NCI-H1105 (cell line): ENCODE data around the gene KCNK10.
A peak's percentile ranks its signal among the peaks of the same experiment; 100 is the strongest.

Experiments used
- DNase-seq: peaks from one replicate; lab custom pipeline; 2025; lab: John Stamatoyannopoulos, UW

Gene KCNK10

DNA sequence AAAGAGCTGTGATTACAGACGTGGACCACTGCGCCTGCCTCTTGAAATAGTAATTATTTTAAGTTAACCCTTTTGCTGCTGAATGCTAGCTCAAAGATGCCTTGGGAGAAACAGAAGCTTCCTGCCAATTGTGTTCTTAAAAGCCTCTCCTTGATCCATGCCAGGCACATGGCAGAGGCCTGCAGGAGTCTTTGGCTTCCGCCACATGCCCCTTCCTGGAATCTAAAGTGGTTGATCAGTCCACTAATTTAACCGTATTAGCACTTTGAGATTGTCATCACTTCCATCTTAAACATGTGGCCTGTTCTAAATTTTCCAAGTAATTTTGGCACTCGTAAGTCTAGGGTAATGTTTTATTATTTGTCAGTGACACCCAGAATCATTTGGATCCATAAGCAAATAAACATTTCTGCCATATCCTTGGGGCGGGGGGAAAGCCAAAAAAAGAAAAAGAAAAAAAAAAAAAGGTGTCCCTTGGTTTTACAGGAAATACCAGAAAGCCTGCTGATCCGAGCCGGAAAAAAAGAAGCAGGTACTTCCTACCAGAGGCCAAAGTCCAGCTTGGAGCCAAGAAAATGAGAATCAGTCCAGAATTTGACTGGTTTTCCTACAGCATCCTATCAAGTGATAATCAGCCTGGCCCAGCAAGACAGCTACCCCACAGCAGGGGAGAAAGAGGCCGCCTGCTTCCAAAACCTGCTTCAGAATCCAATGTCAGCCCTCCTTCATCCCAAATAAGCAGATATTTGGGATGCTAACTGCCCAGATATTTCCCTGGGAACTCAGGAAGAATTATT, 104.8 kb downstream of the KCNK10 start:
- no peak for DNase-seq

DNA sequence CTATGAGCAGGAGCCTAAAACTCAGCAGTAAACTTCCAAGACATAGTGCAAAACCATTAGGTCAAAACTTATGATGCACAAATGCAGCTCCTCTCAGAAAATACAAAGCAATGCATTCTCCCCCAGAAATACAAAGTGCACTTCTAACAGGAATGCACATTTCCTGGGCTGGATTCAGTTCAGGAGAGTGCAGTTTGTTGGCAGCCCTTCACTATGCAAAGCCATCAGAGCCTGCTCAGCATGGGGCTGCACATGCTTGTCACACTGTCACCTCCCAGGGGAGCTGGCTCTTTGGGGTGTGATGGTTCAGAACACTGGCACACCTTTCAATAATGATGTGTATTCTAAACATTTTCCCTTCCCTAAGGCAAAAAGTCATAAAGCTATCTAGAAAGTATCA, 110.4 kb downstream of the KCNK10 start:
- no peak for DNase-seq

- no peak for DNase-seq
Observed at GRCh38 chr14:88210426-88210825, 112.6 kb downstream of the KCNK10 start.

- no peak for DNase-seq
Observed at GRCh38 chr14:88209273-88209672, 113.8 kb downstream of the KCNK10 start.

- DNase-seq, result no peak
Observed at GRCh38 chr14:88208858-88209257, 114.2 kb downstream of the KCNK10 start.

- no peak for DNase-seq
Observed at GRCh38 chr14:88204221-88204620, 118.8 kb downstream of the KCNK10 start.

DNA sequence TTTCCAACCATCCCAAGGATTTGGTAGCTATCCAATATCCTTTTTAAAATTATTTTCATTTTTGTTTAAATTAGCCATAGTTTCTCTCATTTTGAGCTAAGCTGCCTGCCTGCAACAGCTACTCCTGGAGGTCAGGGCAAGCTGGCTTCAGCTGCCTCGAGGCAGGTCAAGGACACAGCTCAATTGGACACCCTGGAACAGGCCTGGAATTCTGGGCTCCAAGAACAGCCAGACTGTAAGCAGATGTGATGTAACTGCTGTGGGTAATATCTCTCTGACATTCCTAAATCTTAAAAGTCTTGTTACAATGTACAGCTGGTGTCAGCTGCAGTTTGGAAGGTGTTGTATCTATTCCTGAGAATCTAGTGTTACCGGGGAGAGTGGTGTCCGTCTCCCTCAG, 119.8 kb downstream of the KCNK10 start:
- no peak for DNase-seq

- no peak for DNase-seq
Observed at GRCh38 chr14:88202286-88202685, 120.8 kb downstream of the KCNK10 start.

GRCh38 chr14:88201851-88202250, 121.2 kb downstream of the KCNK10 start:
- DNase-seq, result no peak

DNA sequence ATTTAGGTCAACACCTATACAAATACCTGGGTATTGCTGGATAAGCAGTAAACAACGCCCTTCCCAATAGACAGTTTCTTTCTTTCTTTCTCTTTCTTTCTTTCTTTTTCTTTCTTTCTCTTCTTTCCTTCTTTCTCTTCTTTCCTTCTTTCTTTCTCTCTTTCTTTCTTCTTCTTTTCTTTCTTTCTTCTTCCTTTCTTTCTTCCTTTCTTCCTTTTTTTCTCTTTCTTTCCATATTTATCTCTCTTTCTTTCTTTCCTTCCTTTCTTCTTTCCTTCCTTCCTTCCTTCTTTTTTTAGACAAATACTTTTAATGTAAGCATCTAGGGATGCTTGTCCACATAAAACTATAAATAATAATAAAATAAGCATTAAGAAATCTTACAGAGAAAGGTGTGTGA, 123.2 kb downstream of the KCNK10 start:
- no peak for DNase-seq

DNA sequence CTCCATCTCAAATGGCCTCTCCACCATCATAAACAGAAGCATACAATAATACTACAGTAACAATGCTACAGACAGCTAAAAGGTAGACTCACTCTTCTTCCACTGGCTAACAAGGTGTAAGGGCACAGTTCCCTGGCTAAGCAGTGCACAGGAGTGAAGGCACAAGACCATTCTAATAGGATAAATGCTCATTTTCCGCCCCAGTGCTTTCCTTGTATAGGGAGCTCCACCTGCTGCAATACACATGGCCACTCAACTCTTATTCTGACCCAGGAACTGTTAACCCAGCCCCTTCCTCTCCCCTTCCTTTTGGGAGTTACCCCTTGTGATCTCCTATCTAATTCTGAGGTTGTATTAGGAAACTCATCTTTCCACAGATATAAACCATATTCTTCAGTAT, 124.6 kb downstream of the KCNK10 start:
- DNase-seq, result peak; percentile 52

GRCh38 chr14:88196925-88197324, 126.1 kb downstream of the KCNK10 start:
- no peak for DNase-seq

DNA sequence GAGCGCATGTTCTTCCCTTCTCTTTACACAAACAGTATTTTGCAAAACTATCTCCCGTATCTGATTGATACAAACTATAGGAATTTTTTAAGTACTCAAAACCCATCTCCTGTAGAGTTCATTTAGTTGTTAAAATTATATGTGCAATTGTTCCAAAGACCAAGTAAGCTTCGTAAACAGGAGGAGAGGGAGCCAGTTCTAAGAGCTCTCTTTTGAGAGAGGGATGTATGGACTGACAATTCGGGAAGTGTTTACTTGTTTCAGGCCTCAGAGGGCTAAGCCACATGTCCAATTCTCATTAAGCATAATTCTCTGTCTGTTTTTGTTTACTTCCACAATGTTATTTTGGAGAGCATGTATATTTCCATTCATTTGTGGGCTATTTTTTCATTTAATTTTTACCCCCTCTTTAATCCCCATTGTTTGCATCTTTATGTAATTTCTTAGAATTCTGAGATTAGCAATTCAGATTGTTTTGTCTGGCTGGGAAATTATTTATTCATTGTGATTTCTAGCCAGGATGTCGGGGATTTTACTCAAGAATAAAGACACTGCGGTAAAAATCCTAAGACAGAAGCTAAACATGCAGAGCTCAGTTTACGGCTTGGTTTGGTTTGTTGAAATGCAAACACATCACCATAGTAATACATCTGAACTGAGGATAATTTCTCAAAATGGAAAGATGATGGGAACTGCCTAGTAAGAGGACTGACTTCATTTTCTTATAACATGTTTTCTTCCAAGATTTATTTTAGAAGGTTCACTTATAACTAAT, 126.8 kb downstream of the KCNK10 start:
- no peak for DNase-seq

DNA sequence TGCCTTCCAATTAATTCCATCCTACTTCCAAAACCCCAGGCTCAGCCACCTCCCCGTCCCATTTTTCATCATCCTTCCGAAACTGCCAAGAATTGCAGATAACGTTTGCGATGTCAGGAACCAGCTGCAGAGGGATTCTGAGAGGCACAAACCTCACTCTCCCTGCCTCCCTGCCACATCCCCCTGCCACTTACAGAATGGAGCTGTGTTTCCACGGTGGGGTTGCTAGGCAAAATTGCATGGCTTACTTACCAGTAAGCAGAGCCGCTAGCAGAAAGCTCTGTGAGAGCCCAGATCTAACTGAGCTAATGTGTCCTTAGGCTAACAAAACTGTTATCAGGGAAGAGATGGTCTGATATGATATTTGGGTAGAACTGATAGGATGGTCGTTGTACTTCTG, 127.4 kb downstream of the KCNK10 start:
- no peak for DNase-seq

DNA sequence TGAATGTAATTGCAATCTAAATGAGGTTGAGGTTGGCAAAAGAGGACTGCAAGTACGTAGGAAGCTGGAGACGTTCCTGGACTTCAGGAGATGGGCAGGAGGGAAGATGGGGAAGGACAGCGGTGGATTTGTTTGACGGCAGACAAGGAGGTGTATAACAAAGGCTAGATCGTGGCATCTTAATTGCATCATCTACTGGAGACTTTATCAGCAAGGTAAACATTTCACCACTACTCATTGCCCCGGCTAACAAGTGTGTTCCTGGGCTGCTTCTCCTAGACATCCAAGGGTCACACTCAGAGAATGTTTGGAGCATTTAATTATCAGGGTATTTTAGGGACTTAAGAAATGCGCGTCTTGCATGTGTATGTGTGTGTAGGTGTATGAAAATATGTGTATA, 128.5 kb downstream of the KCNK10 start:
- no peak for DNase-seq

DNA sequence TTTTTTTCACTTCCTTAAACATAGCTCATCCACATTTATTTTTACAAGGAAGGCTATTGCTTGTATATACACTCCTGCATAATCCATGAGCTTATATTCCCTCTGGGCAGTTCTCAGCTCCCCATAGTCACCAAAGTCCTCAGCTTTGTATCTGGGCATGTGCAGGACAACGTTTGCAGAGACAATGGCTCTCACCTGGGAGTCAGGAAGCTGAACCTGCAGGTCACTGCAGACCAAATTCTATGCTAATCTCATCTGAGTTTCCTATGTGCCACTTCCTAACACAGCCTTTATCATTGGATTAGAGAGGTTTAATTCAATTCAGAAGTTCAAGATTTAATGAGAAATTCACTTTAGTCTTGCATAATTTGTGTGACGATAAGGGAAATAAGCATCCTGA, 131.5 kb downstream of the KCNK10 start:
- no peak for DNase-seq

GRCh38 chr14:88189417-88190191, 133.5 kb downstream of the KCNK10 start:
- DNase-seq, result peak; percentile 85

- DNase-seq, result peak; percentile 73
Observed at GRCh38 chr14:88188745-88189416, 134.2 kb downstream of the KCNK10 start.

DNA sequence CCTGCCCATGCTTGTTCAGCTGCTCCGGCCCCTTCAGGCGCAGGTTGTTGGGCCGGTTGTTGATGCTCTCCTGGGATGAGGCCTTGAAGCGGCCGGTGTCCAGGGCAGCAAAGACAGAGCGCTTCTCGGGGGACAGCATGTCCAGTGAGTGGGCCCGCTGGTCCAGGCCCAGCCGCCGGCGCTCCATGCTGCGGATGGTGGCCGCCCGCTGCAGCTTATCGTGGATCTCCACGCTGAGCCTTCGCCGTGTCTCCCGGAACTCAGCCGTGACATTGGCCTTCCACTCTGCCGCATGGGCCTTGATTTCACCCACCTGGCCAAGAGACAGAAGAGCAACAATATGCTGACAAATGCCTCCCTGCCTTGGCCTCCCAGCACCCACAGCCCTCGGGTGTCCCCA, 137.2 kb downstream of the KCNK10 start:
- no peak for DNase-seq

DNA sequence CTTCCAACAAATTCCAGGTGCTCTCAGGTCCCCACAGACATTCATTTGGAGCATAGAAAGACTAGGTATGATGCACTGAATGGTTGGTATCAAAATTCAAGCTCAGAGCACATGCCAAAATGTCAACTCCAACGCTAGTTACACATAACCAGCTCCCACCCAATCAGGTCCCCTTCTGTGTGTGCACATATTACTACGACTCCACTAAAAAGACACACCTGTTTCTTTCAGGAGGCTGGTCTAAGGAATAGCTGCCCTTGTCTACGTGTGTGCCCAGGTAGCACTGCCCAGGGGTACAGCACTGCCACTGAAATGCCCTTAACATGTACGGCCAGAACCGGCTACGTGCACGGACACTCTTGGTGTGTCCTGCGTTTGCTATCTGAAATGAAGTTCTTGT, 138.1 kb downstream of the KCNK10 start:
- no peak for DNase-seq

DNA sequence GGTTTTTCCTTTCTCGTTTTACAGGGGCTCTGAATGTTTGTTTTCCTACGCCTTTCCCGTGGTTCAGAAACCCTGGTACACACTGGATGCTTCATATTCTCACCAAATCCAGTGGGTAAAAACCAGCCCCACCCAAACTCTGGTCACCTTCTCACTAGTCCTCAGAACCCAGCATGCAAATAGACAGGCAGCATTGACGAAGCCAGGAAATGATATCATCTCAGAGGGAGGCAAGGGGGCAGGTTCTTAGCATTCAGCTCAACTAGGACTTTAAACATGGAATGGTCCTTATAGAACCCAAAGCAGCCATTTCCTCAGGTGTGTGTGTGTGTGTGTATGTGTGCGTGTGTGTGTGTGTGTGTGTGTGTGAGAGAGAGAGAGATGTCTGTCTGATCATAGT, 142.0 kb downstream of the KCNK10 start:
- no peak for DNase-seq

- DNase-seq, result no peak
Observed at GRCh38 chr14:88179716-88180115, 143.4 kb downstream of the KCNK10 start.
